ENCODE measurements around the gene ATP8B4. TPM values are rescaled to one million over a fixed set of nuclear protein-coding genes. Genes with fewer than 3 reads are reported as not detected.

ATP8B4 gene
- total RNA-seq, 4 donors from 2014 or later = 11.8 to 18.2 (median 13.4) TPM

DNA sequence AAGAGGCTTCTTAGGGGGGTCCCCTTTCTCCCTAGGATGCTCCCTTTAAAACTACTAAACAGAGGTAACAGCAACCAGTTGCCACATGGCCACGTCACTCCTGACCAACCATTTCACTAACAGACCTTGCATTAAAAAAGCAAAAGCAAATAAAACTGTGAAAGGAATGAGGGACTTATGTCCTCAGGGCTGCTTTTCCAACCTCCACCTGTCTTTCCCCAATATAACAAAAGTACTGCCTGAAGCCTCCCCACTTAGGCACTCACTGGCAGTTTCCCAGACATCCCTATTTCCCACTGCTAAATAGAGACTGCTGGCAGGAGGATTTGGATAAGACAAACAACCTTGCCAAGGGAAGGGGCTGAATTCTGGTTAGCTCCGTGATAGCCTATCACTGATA is 130.3 kb downstream of the ATP8B4 start:
- no peaks in the 10 kb centered on the region for H3K9me3 ChIP-seq
- 81 to 82% methylated on average over 2 of the region's 2 CpGs for WGBS, 2 donors
- H3K27ac ChIP-seq = peak overlapping the region in 3 of 4 donors; percentile 21 to 71 (median 64)
- no peaks in the 10 kb centered on the region for H3K27me3 ChIP-seq
- H3K4me3 ChIP-seq = no peak overlapping the region
- no peak for DNase-seq (ENCODE audit: low spot score in 2 of 2)
- H3K4me1 ChIP-seq = peaks cover 0 to 44% (median 6%) of the 10 kb centered on the region in 4 donors
- no peak for TF ChIP-seq POLR2A (IDR thresholded peaks at IDR 0.05)
- no peaks in the 10 kb centered on the region for H3K36me3 ChIP-seq

DNA sequence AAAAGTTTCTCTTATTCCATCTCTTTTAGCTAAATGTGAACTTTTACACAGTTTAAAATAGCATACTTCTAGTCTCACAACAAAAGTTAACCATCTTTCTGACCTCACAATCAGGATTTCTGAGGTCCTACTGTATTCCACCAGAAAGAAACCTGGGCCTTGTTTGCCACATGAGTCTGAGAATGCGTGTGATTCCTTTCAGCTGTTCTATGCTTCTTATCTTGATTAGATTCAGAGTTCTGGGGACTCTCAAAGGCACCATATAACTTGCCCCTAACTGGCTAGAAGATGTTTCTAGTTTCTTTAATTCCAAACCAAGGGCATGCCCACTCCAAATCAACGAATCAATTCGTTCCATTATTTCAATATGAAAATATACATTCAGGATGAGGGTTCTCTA is 131.1 kb downstream of the ATP8B4 start:
- Histone ChIP-seq H3K4me3 (no peak overlapping the region), H3K36me3 (no peaks in the 10 kb centered on the region), H3K27ac (peak overlapping the region in 1 of 4 donors; percentile 71), H3K4me1 (peaks cover 0 to 44% (median 6%) of the 10 kb centered on the region in 4 donors), H3K9me3 (no peaks in the 10 kb centered on the region), H3K27me3 (no peaks in the 10 kb centered on the region)
- 84 to 90% methylated on average over 3 of the region's 3 CpGs for WGBS, 2 donors
- no peak for DNase-seq (ENCODE audit: low spot score in 2 of 2)
- TF ChIP-seq, protein P1, sequence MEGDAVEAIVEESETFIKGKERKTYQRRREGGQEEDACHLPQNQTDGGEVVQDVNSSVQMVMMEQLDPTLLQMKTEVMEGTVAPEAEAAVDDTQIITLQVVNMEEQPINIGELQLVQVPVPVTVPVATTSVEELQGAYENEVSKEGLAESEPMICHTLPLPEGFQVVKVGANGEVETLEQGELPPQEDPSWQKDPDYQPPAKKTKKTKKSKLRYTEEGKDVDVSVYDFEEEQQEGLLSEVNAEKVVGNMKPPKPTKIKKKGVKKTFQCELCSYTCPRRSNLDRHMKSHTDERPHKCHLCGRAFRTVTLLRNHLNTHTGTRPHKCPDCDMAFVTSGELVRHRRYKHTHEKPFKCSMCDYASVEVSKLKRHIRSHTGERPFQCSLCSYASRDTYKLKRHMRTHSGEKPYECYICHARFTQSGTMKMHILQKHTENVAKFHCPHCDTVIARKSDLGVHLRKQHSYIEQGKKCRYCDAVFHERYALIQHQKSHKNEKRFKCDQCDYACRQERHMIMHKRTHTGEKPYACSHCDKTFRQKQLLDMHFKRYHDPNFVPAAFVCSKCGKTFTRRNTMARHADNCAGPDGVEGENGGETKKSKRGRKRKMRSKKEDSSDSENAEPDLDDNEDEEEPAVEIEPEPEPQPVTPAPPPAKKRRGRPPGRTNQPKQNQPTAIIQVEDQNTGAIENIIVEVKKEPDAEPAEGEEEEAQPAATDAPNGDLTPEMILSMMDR (IDR thresholded peaks at IDR 0.05) = no peak
- TF ChIP-seq EP300 (IDR thresholded peaks at IDR 0.05) (no peak), POLR2A (IDR thresholded peaks at IDR 0.05) (no peak)

DNA sequence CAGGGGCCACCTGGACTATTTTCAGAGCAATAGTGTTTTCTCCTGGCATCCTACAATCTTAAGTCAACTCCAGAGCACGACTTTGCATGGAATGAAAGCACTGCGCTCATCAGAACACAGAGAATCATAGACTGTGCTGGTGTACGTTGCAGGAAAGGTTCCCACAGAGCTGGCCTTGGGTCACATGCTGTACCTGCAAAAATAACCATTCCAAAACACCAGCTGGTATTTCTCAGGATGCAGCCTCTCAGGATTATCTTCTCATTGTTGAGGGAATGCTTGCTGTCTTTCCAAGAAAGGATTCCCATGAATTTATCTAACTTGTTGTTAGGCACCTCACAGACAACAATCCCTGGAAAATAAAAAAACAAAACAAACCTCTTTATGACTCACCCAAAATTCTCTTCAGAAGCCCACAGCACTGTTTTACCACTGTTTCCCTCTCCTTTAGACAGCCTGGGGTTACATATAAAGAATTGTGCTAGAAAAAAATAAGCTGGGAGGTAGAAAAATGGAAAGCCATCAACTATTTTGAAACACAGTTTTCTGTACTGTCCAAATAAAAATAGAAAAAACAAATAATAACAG is 131.7 kb downstream of the ATP8B4 start:
- peaks cover 0 to 44% (median 6%) of the 10 kb centered on the region in 4 donors for H3K4me1 ChIP-seq
- TF ChIP-seq POLR2A (IDR thresholded peaks at IDR 0.05) (no peak), EP300 (IDR thresholded peaks at IDR 0.05) (no peak)
- TF ChIP-seq, protein P1 (IDR thresholded peaks at IDR 0.05) = no peak
- peak overlapping the region in 1 of 4 donors; percentile 71 for H3K27ac ChIP-seq
- H3K4me3 ChIP-seq = no peak overlapping the region
- H3K27me3 ChIP-seq = no peaks in the 10 kb centered on the region
- DNase-seq (ENCODE audit: low spot score in 2 of 2) = no peak
- 77 to 78% methylated on average over 3 of the region's 3 CpGs for WGBS, 2 donors
- no peaks in the 10 kb centered on the region for H3K36me3 ChIP-seq
- H3K9me3 ChIP-seq = no peaks in the 10 kb centered on the region

DNA sequence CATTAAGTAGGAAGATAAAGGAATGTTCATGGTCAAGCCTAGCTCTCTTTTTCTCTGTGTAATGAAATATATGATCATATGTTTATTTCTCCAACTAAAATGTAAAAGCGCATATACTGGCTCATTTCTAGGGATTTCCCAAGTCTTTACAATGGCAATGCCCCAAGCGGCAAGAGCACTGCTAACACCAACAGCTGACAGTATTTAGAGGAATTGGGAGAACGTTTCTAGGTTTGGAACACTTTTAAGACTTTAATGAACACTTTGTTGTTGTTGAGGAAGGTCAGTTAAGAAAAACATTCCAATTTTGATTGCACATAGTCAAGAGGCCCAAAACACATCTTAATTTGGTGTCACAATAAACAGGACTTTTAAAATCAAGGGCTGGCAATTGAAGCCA is 132.7 kb downstream of the ATP8B4 start:
- Histone ChIP-seq H3K27ac (no peak overlapping the region), H3K27me3 (no peaks in the 10 kb centered on the region), H3K4me3 (no peak overlapping the region), H3K4me1 (peaks cover 0 to 44% (median 6%) of the 10 kb centered on the region in 4 donors), H3K9me3 (no peaks in the 10 kb centered on the region), H3K36me3 (no peaks in the 10 kb centered on the region)
- 54 to 62% methylated on average over 3 of the region's 3 CpGs for WGBS, 2 donors
- TF ChIP-seq EP300 (IDR thresholded peaks at IDR 0.05) (no peak), POLR2A (IDR thresholded peaks at IDR 0.05) (no peak)
- TF ChIP-seq, protein P1 (IDR thresholded peaks at IDR 0.05) = no peak
- DNase-seq (ENCODE audit: low spot score in 2 of 2) = no peak

DNA sequence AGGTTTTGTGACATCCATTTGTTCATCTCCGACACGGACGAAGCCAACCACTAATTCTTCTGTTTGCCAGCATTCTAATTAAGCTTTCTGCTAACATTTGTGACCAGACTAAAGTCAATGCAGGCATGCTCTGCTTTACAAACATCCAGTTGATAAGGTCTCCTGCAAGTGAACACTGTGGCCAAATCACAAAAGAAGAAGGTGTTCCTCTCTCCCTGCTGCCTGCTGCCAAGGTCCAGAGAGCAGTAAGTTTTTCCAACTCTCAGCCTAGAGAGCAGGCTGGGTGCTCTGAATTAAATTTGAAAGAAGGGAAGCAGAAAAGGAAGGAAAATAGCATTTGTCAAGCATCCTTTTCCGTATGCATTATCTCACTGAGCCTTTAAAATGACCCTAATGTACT is 133.6 kb downstream of the ATP8B4 start:
- H3K4me1 ChIP-seq = peaks cover 0 to 44% (median 6%) of the 10 kb centered on the region in 4 donors
- H3K27me3 ChIP-seq = no peaks in the 10 kb centered on the region
- TF ChIP-seq, protein P1 (IDR thresholded peaks at IDR 0.05) = no peak
- TF ChIP-seq EP300 (IDR thresholded peaks at IDR 0.05) = no peak
- TF ChIP-seq POLR2A (IDR thresholded peaks at IDR 0.05) = no peak
- WGBS, 2 donors = 76 to 96% methylated on average over 4 of the region's 4 CpGs
- no peak for DNase-seq (ENCODE audit: low spot score in 2 of 2)
- H3K9me3 ChIP-seq = no peaks in the 10 kb centered on the region
- H3K36me3 ChIP-seq = no peaks in the 10 kb centered on the region
- H3K27ac ChIP-seq = no peak overlapping the region
- H3K4me3 ChIP-seq = no peak overlapping the region

Data from tibial nerve (tissue), 4 donors.